Heart right ventricle (tissue), 16 donors: ENCODE measurements around the gene SYTL3. TPM values are rescaled to one million over a fixed set of nuclear protein-coding genes. Genes with fewer than 3 reads are reported as not detected.
"Not testable (repeated sequence)": the region's sequence is repeated elsewhere in the genome, so short reads cannot be mapped to it uniquely, and the experiment has no call there.

Source experiments
- ATAC-seq, 8 donors: fragments of 200-7000 bp; cut with Tn5 transposase; one replicate each; pipeline ENCODE4 v1.9.1; 2020; ENCODE audit warnings: mild to moderate bottlenecking in 8 of 8, moderate library complexity in 8 of 8, moderate number of reproducible peaks in 1 of 8
- DNase-seq, 2 donors: peaks; one replicate each; pipeline ENCODE4 v3.0.0-alpha.2; 2020
- H3K27ac ChIP-seq, 10 donors: fragments of 200-600 bp; sonication (generic) in 2 of 10; one replicate each; pipeline versions ENCODE4 v1.5.0 to v1.8.0; 2020 to 2022; ENCODE audit warnings: mild to moderate bottlenecking in 3 of 10
- H3K27me3 ChIP-seq, 7 donors: fragments of 200-600 bp; one replicate each; pipeline ENCODE4 v1.8.0; 2021 to 2022; ENCODE audit warnings: mild to moderate bottlenecking in 2 of 7
- H3K36me3 ChIP-seq, 9 donors: fragments of 200-600 bp; sonication (generic) in 1 of 9; one replicate each; pipeline versions ENCODE4 v1.5.0 to v1.8.0; 2020 to 2022; ENCODE audit warnings: mild to moderate bottlenecking in 2 of 9
- H3K4me1 ChIP-seq, 9 donors: fragments of 200-600 bp; sonication (generic) in 1 of 9; one replicate each; pipeline versions ENCODE4 v1.5.0 to v1.8.0; 2020 to 2022; ENCODE audit warnings: mild to moderate bottlenecking in 4 of 9
- H3K4me3 ChIP-seq, 10 donors: fragments of 200-600 bp; sonication (generic) in 2 of 10; one replicate each; pipeline versions ENCODE4 v1.5.0 to v1.8.0; 2020 to 2022; ENCODE audit warnings: mild to moderate bottlenecking in 7 of 10, moderate library complexity in 2 of 10
- H3K9me3 ChIP-seq, 11 donors: fragments of 200-600 bp in 10 of 11; sonication (generic) in 2 of 11; one replicate each; pipeline versions ENCODE4 v1.5.0 to v1.8.0; 2013 to 2022; ENCODE audit warnings: mild to moderate bottlenecking in 2 of 11, control low read depth in 1 of 11, moderate library complexity in 1 of 11
- CTCF ChIP-seq, 9 donors: fragments of 200-600 bp; sonication (generic) in 2 of 9; IDR thresholded peaks; one replicate each; pipeline versions ENCODE4 v1.5.0 to v1.8.0; 2021 to 2022; ENCODE audit warnings: antibody characterized with exemption in 9 of 9, mild to moderate bottlenecking in 5 of 9, moderate library complexity in 1 of 9
- WGBS, 2 donors: extraction: QIAGEN DNeasy Blood & Tissue Kit; methylation state at CpG; one replicate each; pipeline ENCODE4 v1.1.7; 2013; ENCODE audit warnings: inconsistent platforms in 1 of 2; 5-methylcytosine and 5-hydroxymethylcytosine counted together
- intact Hi-C, 10 donors: fragments of 100-400 bp; cut with DNase I; formaldehyde crosslinking; loops; one replicate each; pipeline versions ENCODE4 v1.11.1 to v1.14.2; 2022
- polyA plus RNA-seq, 2 donors: library from polyadenylated mRNA; stranded (reverse); fragments of 200-250 nt; gene quantifications; one replicate each; pipeline ENCODE4 v1.2.3, GENCODE V29; 2013
- total RNA-seq, 10 donors: library from RNA; stranded (reverse); fragmentation: NEBNext Ultra II Directional in 3 of 10; extraction: Animal tissue kit (Norgen Biotek cat#: 25700) in 3 of 10; gene quantifications; one replicate each; pipeline versions ENCODE4 v1.2.1 to v1.2.4, GENCODE V29; 2021 to 2023
- donor health status: Arrhythmogenic right ventricular cardiomyopathy.
- donor health status: ischemic (EF 13 %, LVEDD 7.1; RV severe dilation, severe dysfunction).
- donor health status: healthy with polysubstance abuse.
- donor health status: DM: no; HTN: yes; CAD: no.
- donor health status: DM: no; HTN: no; CAD: no.
- donor health status: ischemic (EF 25% LVEDD 6.9; RV normal size, moderate dysfunction).
- donor health status: ischemic (EF 25% LVEDD 5.7; RV mildly dilated, moderate dysfunction).
- donor health status: healthy.
- donor health status: DM: yes; HTN: yes; CAD: no.
- donor health status: Ischemic cardiomyopathy.
- donor health status: ischemic (EF 35%, LVEDD 5.7; RV mildly dilated, moderate dysfunction).
- donor health status: nonischemic (EF 11% LVEDD 7.7; RV severe dilation, severe dysfunction).
- donor health status: DM: yes; HTN: yes; CAD: no.
- donor health status: PGD.
- donor health status: ischemic (EF 29% LVEDD 5.4; RV normal size, mild dysfunction).
- donor health status: nonischemic (EF 23%, LVEDD 6.1; RV moderate dilation, normal function).

SYTL3 gene
- total and polyA plus RNA-seq, 12 donors = 3.6 to 11.9 (median 8.1) TPM

DNA sequence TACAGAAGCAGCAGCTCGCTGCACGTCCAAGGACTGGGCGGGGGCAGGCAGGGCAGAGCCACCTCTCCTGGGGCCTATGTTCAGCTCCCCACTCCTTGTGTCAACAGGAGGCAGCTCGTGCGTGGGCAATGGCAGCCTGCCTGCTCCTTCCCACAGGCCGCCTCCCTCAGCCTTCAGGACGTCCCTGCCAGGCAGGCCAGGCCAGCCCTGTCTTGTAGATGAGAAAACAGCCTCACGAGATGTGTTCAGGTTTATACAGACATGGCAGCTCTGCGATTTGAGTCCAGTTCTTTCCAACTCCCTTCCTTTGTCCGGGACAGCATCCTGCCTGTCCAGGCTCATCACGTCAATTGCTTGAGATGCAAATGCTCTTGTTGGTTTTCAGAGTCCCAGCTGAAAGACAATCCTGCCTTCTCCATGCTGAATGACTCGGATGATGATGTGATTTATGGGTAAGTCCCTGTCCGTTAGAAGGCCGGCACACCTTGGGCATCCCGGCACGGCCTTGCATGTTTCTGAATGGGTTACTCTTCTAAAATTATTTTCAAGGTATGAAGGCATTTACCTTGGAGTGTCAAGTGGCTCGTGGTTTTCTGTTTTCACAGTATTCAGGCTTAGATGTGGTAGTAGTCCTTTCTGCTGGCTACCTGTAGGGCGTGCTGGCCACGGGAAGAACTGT lies 18.8 kb upstream of the SYTL3 start:
- intact Hi-C loops = loop anchor here in 4 of 10 donors (5.0 to 10.0 kb wide), 2 partner anchors 61 to 64 kb away; no protein-coding TSS in a partner anchor
- H3K9me3 ChIP-seq = no peaks in the 10 kb centered on the region

DNA sequence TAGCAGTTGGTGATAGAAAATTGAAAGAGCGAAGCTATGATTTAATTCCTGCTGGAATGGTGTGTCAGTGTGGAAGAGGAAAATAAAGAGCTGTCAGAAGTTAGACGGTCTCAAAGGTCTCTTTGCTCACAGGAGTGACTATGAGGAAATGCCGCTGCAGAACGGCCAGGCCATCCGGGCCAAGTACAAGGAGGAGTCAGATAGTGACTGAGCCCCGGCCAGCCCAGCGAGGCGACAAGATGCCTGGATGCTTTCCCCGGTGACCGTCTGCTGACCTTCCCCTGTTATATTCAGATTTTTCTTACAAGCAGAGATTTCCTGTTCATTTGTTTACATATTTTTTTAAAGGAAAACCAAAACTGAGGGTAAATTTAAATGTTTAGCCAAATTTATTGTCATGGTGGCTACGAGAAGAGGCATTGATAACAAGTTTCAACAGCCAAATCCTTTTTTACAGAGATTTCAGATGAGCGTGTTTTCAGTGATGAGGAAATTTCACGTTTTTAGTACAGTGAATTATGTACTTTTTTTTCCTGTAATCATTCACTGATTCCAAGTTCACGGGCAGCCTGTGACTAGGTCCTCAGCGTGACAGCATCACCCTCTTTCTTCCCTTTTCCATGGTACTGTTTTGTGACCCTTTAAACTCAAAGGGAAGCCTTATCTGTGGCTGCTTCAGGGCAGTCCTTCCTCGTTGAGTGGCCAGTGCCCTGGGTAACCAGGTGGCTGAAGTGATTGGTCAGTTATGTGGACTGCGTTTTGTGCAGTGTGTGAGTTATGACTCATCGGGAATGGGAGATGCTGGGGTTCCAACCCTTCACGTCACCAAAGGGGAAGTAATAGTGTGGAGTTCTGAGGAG lies 17.9 kb upstream of the SYTL3 start:
- ATAC-seq = peak; percentile 86 to 94 (median 92)
- H3K4me3 ChIP-seq = peak overlapping the region in 4 of 10 donors; percentile 3 to 17 (median 12)
- intact Hi-C loops = loop anchor here in 4 of 10 donors (5.0 to 10.0 kb wide), 2 partner anchors 60 to 63 kb away; no protein-coding TSS in a partner anchor

More for the DNA sequence above, 18.8 kb upstream of the SYTL3 start:
- Histone ChIP-seq H3K27ac (peak overlapping the region; percentile 38 to 84 (median 74)), H3K36me3 (peaks cover 0 to 93% (median 14%) of the 10 kb centered on the region in 9 donors), H3K4me1 (peaks cover 8 to 35% (median 24%) of the 10 kb centered on the region in 9 donors), H3K4me3 (peak overlapping the region in 4 of 10 donors; percentile 3 to 17 (median 12)), H3K27me3 (no peaks in the 10 kb centered on the region)
- DNase-seq = peak in 1 of 2 donors; percentile 69
- TF ChIP-seq CTCF (IDR thresholded peaks at IDR 0.05) = no peak
- ATAC-seq = peak in 7 of 8 donors; percentile 21 to 58 (median 39)
- 58 to 67% methylated on average over 19 of the region's 19 CpGs for WGBS, 2 donors

GRCh38 chr6:158632538-158633119 lies 17.2 kb upstream of the SYTL3 start:
- H3K27me3 ChIP-seq, H3K4me3 ChIP-seq, H3K9me3 ChIP-seq, DNase-seq, ATAC-seq: not testable (repeated sequence)
- intact Hi-C loops = loop anchor here in 4 of 10 donors (5.0 to 10.0 kb wide), 2 partner anchors 60 to 62 kb away; no protein-coding TSS in a partner anchor
- 94 to 98% methylated on average over 3 of the region's 3 CpGs for WGBS, 2 donors
- H3K4me1 ChIP-seq = peaks cover 8 to 35% (median 21%) of the 10 kb centered on the region in 9 donors
- H3K27ac ChIP-seq = peak overlapping the region in 9 of 10 donors; percentile 38 to 84 (median 77)
- peaks cover 0 to 93% (median 24%) of the 10 kb centered on the region in 9 donors for H3K36me3 ChIP-seq

More for the DNA sequence above, 17.9 kb upstream of the SYTL3 start:
- Histone ChIP-seq H3K27ac (peak overlapping the region; percentile 38 to 84 (median 74)), H3K4me1 (peaks cover 8 to 35% (median 24%) of the 10 kb centered on the region in 9 donors), H3K9me3 (no peaks in the 10 kb centered on the region), H3K27me3 (no peaks in the 10 kb centered on the region), H3K36me3 (peaks cover 0 to 93% (median 21%) of the 10 kb centered on the region in 9 donors)
- no peak for TF ChIP-seq CTCF (IDR thresholded peaks at IDR 0.05)
- peak; percentile 81 for DNase-seq
- WGBS, 2 donors = 24 to 26% methylated on average over 19 of the region's 19 CpGs

DNA sequence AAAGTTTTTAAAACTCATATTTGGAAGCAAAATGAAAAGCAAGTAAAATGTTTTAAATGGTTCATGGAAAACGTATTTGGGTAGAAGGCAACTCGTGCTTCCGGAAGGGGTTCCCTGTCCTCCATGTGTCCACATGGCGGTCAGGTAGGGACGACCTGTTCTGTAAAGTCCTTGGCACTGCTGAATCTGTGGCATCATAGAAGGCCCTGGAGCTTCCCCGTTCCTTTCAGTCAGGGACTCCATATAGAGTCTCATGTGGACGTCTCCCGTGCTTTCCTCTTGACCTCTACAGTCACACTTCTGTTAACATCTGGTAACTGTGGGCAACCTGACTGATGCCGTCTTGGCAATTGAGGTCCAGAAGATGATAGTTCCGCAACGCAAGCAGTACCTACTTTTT lies 16.7 kb upstream of the SYTL3 start:
- no peak for ATAC-seq
- Histone ChIP-seq H3K4me3 (no peak overlapping the region), H3K27ac (peak overlapping the region in 2 of 10 donors; percentile 71 to 84)

More for the DNA sequence above, 16.7 kb upstream of the SYTL3 start:
- WGBS, 2 donors = 94 to 95% methylated on average over 11 of the region's 11 CpGs
- Histone ChIP-seq H3K9me3 (no peaks in the 10 kb centered on the region), H3K36me3 (peaks cover 0 to 92% (median 24%) of the 10 kb centered on the region in 9 donors), H3K27me3 (no peaks in the 10 kb centered on the region), H3K4me1 (peaks cover 8 to 36% (median 22%) of the 10 kb centered on the region in 9 donors)
- intact Hi-C loops = loop anchor here in 4 of 10 donors (5.0 to 10.0 kb wide), 2 partner anchors 59 to 62 kb away; no protein-coding TSS in a partner anchor
- no peak for TF ChIP-seq CTCF (IDR thresholded peaks at IDR 0.05)
- no peak for DNase-seq
